Mesenchymal stem cell (in vitro differentiated cells and primary cell): Measurements from ENCODE around the gene MTRFR. TPM values are rescaled to one million over a fixed set of nuclear protein-coding genes. Genes with fewer than 3 reads are reported as not detected.

Experiments used
- small RNA-seq: library from polyadenylated mRNA; stranded (forward); fragments of <200 nt; extraction: miRNeasy Mini kit (QIAGEN cat#:217004); gene quantifications from one replicate; pipeline ENCODE3, GENCODE V24; 2013; ENCODE audit warnings: low read depth

MTRFR gene

Small RNAs within 50 kb of the gene (small RNA-seq; reads per million reads assigned to genes)
- not detected for gene RNA5SP375
